HG03139 (cell line): ENCODE results near the gene TUT4.

Experiments used
- ATAC-seq: cut with Tn5 transposase; IDR thresholded peaks from one replicate; pipeline ENCODE4 v1.9.1; 2021; ENCODE audit not compliant: unreplicated experiment

Gene TUT4

DNA sequence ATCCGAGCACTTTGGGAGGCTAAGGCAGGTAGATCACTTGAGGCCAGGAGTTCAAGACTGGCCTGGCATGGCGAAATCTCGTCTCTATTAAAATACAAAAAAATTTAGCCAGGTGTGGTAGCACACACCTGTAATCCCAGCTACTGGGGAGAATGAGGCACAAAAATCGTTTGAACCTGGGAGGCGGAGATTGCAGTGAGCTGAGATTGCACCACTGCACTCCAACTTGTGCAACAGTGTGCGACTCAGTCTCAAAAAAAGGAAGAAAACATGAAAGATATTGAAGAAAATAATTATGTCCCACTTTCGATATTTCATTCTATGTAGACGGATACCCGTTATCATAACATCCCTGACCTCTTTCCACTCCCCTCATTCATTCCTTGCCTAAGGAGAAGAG lies 19.2 kb downstream of the TUT4 start:
- no peak for ATAC-seq

GRCh38 chr1:52532731-52533327 lies 20.1 kb downstream of the TUT4 start:
- ATAC-seq = no peak

- ATAC-seq = no peak
Measured at GRCh38 chr1:52532247-52532646, 20.6 kb downstream of the TUT4 start.

DNA sequence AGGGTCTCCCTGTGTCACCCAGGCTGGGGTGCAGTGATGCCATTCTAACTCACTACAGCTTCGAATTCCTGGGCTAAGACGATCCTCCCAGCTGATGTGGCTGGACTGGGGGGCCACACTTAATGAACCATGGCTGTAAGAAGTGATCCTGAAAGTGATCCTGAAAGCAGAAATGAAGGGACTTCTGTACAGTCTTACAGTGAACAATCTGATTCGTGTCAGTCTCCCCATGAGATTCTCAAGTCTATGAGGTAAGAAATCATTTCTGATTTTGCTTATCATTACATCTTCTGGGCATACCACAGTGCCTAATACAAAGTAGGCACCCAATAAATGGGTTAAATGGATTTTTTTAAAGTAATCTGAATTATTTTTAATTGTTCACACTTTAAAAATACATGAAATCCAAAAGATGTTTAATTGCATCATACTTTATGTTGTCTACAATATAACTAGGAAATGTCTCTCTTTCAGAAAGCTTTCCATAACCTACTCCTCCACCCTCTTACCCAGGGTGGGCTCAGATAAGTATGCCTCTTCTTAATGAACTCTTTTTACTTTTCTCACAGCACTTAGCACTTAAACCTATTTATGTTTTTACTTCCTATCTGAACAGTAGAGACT lies 21.5 kb downstream of the TUT4 start:
- no peak for ATAC-seq

DNA sequence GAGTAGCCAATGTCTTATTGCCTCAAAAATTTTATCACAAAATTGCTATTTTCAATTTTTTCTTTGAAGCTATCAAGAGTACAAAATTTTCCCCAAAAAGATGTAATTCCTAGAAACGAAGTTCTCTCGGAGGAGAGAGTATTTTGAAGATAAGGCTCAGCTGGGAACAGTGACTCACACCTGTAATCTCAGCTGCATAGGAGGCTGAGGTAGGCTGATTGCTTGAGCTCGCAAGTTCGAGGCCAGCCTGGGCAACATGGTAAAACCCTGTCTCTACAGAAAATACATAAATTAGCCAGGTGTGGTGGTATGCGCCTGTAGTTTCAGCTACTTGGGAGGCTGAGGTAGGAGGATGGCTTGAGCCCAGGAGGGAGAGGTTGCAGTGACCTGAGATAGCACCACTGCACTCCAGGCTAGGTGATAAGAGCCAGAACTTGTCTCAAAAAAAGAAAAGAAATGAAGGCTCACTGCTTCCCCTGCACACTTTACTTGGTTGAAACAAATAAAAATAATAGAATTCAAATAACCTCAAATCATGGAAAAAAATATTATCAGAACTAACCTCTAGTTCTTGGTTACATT lies 22.2 kb downstream of the TUT4 start:
- no peak for ATAC-seq

DNA sequence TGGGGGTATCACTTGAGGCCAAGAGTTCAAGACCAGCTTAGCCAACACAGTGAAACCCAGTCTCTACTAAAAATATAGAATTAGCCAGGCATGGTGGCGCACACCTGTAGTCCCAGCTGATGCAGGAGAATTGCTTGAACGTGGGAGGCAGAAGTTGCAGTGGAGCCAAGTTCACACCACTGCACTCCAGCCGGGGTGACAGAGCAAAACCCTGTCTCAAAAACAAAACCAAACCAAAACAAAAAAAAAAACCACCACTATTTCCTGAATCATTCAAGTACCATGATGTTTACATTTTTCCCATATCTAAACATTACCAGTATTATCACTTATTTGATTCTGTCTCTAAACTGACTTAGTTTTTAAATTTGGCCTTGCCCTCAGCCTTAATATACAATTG lies 29.5 kb downstream of the TUT4 start:
- ATAC-seq = no peak

DNA sequence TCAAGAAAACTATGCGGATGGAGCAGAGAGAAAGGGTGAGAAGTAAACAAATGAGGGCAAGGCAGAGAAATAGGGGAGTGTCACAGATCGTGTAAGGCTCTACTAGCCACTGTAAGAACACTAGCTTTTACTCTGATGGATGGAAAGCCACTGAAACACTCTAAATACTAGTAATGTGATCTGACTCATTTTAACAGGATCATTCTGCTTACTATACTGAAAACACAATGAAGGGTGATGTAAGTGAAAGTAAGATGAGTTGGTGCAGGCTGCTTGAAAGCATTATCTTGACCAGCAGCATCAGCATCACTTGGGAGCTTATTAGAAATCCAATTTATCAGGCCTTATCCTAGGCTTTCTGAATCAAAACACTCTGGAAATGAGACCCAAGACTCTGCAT lies 32.7 kb downstream of the TUT4 start:
- no peak for ATAC-seq

DNA sequence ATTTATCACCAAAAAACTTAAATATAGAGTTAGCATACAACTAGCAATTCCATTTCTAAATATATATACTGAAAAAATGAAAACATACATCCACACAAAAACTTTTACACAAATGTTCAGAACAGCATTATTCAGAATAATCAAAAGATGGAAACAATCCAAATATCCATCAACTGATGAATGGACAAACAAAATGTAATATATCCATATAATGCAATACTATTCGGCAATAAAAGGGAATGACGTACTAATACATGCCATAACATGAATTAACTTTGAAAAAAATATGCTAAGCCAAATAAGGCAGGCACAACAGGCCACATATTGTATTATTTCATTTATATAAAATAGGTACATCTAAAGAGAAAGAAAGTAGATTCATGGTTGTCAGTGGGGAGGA lies 33.9 kb downstream of the TUT4 start:
- no peak for ATAC-seq

GRCh38 chr1:52511851-52512615 lies 40.9 kb downstream of the TUT4 start:
- no peak for ATAC-seq

- no peak for ATAC-seq
Measured at GRCh38 chr1:52511439-52511838, 41.5 kb downstream of the TUT4 start.

DNA sequence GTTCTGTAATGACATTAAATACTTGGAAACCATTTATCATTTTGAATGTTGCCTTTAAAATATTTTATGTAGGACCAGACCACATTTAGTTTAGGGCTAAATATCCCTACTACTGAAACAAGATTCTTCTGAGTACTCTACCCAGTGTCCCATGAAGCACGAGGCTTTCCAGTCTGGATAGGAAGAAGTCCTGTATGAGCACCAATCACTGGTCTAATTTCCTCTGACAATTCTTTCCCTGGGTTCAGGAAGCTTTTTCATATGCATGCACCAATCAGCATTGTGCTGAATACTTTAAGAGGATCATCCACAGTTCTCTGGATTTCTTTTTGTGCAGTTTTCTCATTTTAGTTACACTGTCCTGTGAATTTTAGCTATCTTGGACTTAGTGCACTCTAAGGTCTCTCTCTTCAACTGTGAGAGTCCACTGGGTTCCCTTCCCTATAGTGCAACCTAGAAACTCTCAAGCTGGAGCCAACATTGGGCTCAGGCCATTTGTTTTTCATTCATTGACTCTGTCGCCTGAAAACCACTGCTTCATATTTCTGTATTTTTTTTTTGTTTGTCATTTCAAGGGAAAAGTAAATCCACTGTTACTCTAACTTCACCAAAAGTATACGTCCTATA lies 45.9 kb downstream of the TUT4 start:
- ATAC-seq = no peak

DNA sequence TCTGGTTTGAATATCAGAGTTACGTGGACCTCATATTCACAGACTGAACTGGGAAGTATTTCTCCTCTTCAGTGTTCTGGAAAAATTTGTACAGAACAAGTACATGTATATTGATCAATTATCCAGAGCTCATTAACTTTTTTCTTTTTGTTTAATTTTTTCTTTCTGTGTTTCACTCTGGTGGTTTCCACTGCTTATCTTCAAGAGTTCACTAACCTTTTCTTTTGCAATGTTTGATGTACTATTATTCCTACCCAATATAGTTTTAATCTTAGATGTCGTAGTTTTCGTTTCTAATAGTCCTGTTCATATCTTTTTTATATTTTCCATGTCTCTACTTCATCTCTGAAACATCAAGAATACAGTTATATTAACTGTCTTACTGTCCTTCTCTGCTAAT lies 46.5 kb downstream of the TUT4 start:
- no peak for ATAC-seq

- no peak for ATAC-seq
Measured at GRCh38 chr1:52504720-52505119, 48.2 kb downstream of the TUT4 start.

DNA sequence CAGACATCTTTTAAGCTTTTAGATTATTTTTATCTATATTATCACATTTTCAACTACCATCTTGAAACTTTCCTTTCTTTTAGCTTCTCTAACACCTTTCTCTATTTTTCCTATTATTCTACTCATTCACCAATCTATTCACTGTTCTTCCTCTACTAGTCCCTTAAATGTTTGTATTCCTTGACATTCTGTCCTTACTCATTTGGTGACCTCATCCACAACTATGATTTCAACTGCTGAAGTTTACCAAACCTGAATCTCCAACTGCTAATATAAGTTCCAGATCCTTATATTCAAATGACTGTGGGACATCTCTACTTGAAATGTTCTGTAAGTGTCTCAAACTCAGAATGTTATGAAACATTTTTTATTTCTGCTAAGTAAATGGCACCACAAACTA lies 49.2 kb downstream of the TUT4 start:
- ATAC-seq = no peak

DNA sequence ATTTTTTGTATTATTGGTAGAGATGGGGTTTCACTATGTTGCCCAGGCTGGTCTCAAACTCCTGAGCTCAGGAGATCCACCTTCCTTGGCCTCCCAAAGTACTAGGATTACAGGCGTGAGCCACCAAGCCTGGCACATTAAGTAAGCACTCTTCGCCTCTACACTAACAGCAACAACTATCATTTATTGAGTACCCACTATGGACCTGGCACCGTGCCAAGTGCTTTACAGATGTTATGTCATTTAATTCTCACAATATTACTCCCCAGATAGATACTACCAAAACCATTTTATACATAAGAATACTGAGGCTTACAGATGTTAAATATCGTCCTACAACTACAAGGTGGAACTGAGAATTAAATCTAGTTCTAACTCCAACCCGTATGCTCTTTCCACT lies 50.1 kb downstream of the TUT4 start:
- no peak for ATAC-seq

- no peak for ATAC-seq
Measured at GRCh38 chr1:52487632-52488031, 65.3 kb downstream of the TUT4 start.

DNA sequence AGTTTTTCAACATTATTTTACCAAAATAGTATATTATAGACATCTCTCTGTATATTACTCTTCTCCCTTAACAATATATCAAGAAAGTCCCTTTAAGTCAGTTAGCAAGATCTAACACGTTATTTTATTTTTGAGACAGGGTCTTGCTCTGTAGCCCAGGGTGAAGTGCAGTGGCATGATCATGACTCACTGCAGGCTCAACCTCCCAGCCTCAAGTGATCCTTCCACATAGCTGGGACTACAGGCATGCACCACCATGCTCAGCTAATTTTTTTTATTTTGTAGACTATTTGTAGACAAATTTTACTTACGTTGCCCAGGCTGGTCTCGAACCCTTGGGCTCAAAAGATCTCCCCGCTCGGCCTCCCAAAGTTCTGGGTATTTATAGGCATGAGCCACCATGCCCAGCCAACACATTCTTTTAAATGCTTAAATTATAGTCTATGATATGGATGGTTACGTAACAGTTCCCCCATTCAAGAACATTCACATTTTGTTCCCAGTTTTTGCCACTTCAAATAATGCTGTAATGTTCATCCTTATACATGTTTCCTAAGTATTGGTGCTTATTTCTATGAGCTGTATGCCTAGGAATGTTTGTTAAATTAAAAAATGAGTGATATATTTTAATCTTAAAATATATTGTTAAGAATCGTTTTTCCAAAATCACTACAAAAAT lies 70.4 kb downstream of the TUT4 start:
- no peak for ATAC-seq

DNA sequence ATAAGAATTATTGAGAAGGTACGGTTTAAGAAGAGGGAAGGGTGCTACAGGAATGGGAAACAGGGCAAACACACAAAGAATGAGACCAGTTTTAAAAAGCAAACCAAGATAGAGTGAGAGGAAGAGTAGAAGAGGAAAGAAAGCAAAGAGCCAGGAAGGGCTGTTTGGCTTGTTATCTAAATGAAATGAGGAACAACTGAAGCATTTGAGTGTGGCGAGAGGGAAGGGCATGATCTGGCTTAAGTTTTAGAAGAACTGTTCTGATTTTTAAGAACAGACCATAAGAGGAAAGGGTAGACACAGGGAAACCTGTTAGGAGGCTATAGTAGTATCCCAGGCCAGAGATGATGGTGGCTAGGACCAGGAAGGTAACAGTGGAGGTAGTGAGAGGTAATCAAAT lies 73.8 kb downstream of the TUT4 start:
- ATAC-seq = no peak

DNA sequence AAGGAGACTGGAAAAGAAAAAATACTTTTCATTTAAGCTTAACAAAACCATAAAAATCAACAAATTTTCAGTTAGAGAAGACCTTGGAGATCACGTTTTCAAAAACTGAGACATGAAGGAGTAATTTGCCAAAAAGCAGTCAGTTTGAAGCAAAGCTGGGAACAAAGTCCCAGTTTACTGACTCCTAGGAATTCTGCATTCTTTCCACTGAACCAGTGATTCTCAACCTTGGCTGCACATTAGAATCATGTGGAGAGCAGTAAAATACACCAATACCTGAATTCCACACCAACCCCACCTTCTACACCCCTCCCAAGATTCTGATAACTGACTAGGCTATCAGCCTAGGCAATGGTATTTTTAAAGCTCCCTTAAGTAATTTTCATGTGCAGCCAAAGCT lies 75.0 kb downstream of the TUT4 start:
- ATAC-seq = no peak

- no peak for ATAC-seq
Measured at GRCh38 chr1:52476943-52477342, 75.9 kb downstream of the TUT4 start.

GRCh38 chr1:52474807-52475206 lies 78.1 kb downstream of the TUT4 start:
- no peak for ATAC-seq
